ENCODE results near the gene SLC25A18.

DNA sequence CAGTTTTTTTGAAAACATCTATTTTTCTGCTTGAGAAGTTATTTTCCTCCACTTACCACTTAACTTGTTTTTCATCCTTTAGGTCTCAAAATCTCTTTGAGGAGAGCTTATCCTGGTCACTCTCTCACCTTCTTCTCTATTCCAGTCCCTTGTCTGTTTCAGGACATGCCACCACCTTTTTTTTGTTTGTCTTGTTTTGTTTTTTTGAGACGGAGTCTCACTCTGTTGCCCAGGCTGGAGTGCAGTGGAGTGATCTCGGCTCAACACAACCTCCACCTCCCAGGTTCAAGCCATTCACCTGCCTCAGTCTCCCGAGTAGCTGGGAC is 70.7 kb downstream of the SLC25A18 start:
- TF ChIP-seq CTCF (IDR thresholded peaks at IDR 0.05) (no peak), ZFX (IDR thresholded peaks at IDR 0.05; ENCODE audit: borderline replicate concordance) (no peak)
